ENCODE data around the gene FHIT. TPM values are rescaled to one million over a fixed set of nuclear protein-coding genes. Genes with fewer than 3 reads are reported as not detected.

FHIT gene
- total and polyA plus RNA-seq, 2 of the 4 experiments (the other 2 are of a cell fraction) = 0.07 TPM; not detected in 1

- intact Hi-C loops (cut with micrococcal nuclease) = no loop called here
These were observed 917.5 kb downstream of the FHIT start for GRCh38 chr3:60333710-60334109.

More at GRCh38 chr3:60333710-60334109, 917.5 kb downstream of the FHIT start:
- dilution Hi-C loops (cut with HindIII; ENCODE audit: low sequenced_read_pairs, unreplicated experiment) (no loop called here), in situ Hi-C loops (cut with MboI; ENCODE audit: low sequenced_read_pairs) (no loop called here)
- Histone ChIP-seq H3K27ac (ENCODE audit: insufficient read depth, low read length) (no peak overlapping the region), H3K9me1 (ENCODE audit: insufficient read depth, low read length) (no peaks in the 10 kb centered on the region), H3K4me3 (ENCODE audit: insufficient read depth, low read depth, low read length) (no peak overlapping the region), H3K9me3 (ENCODE audit: control insufficient read depth, insufficient read depth, low read length) (no peaks in the 10 kb centered on the region; the same call in 1 of the 2 replicates), H2BK120ac (ENCODE audit: low read depth, low read length) (no peak overlapping the region), H3K56ac (ENCODE audit: extremely low read depth, insufficient read depth, low read length) (no peak overlapping the region), H3K9ac (ENCODE audit: low read depth, low read length) (no peak overlapping the region), H4K5ac (ENCODE audit: low read depth, low read length) (no peak overlapping the region), H3K27me3 (ENCODE audit: control insufficient read depth, insufficient read depth, low read length) (peaks cover 11% of the 10 kb centered on the region), H4K8ac (ENCODE audit: low read depth in 2 of 2, low read length in 2 of 2) (no peak overlapping the region), H4K91ac (ENCODE audit: insufficient read depth, low read depth, low read length) (no peak overlapping the region), H3K14ac (replicated peaks; ENCODE audit: low read depth, low read length) (no peak overlapping the region), H2AK9ac (replicated peaks; ENCODE audit: low read depth, low read length, poor library complexity) (no peak overlapping the region), H3K4me1 (ENCODE audit: control insufficient read depth, insufficient read depth, low read length) (no peaks in the 10 kb centered on the region), H3K23ac (ENCODE audit: low read depth, low read length) (no peak overlapping the region), H3K79me1 (ENCODE audit: low read depth in 1 of 2, low read length in 2 of 2) (no peaks in the 10 kb centered on the region), H2BK15ac (ENCODE audit: low read depth, low read length) (no peak overlapping the region), H2AK5ac (ENCODE audit: low read depth, low read length) (no peak overlapping the region), H2BK20ac (ENCODE audit: low read depth, low read length) (no peak overlapping the region), H2BK5ac (ENCODE audit: low read depth, low read length, poor library complexity, severe bottlenecking) (no peak overlapping the region), H3K36me3 (ENCODE audit: control insufficient read depth, insufficient read depth, low read length) (no peaks in the 10 kb centered on the region), H3K4ac (ENCODE audit: low read depth, low read length) (no peak overlapping the region), H4K20me1 (ENCODE audit: insufficient read depth, low read length) (no peaks in the 10 kb centered on the region), H3K4me2 (ENCODE audit: low read depth, low read length) (no peak overlapping the region), H2AFZ (replicated peaks; ENCODE audit: low read length, poor library complexity) (no peak overlapping the region), H3K18ac (ENCODE audit: low read depth, low read length) (no peak overlapping the region)
- CTCF ChIA-PET = no interaction called here
- no CpG with 5 or more reads among the region's 1 CpG for WGBS, 2 experiments (ENCODE audit: extremely low coverage in 2 of 2, insufficient read length in 1 of 2)
- no TSS peak for BruUV-seq (replicated peaks)
- no peak for DNase-seq
- POLR2A ChIA-PET (ENCODE audit: unreplicated experiment) = no interaction called here
- TF ChIP-seq MAFK (IDR thresholded peaks at IDR 0.05; ENCODE audit: low read depth, low read length) (no peak), CEBPB (IDR thresholded peaks at IDR 0.05; ENCODE audit: low read depth, low read length) (no peak), SMC3 (IDR thresholded peaks at IDR 0.05; ENCODE audit: low read depth, low read length) (no peak), RCOR1 (IDR thresholded peaks at IDR 0.05; ENCODE audit: insufficient replicate concordance, low read length) (no peak), BHLHE40 (IDR thresholded peaks at IDR 0.05; ENCODE audit: low read depth, low read length) (no peak), NFE2L2 (IDR thresholded peaks at IDR 0.05; ENCODE audit: low read depth, low read length) (no peak), CHD1 (IDR thresholded peaks at IDR 0.05; ENCODE audit: low read depth, low read length) (no peak), MXI1 (IDR thresholded peaks at IDR 0.05; ENCODE audit: borderline replicate concordance, low read depth, low read length) (no peak), RFX5 (IDR thresholded peaks at IDR 0.05; ENCODE audit: low read depth, low read length) (no peak), USF2 (IDR thresholded peaks at IDR 0.05; ENCODE audit: low read depth, low read length) (no peak), FOS (IDR thresholded peaks at IDR 0.05; ENCODE audit: low read depth, low read length) (no peak), RAD21 (IDR thresholded peaks at IDR 0.05; ENCODE audit: low read length) (no peak), ELK1 (IDR thresholded peaks at IDR 0.05; ENCODE audit: borderline replicate concordance, low read depth, low read length) (no peak), POLR2A (IDR thresholded peaks at IDR 0.05; ENCODE audit: low read depth, low read length) (no peak), CTCF (conservative IDR thresholded peaks at IDR 0.05; ENCODE audit: low read depth, low read length) (no peak)
- ATAC-seq (ENCODE audit: low read depth) = no peak
